Stimulated activated naive B cell treated with anti-CD40 and anti-IgM and Interleukin-4, amounts not matched to agents 10 μg/mL and 1 μg/mL and 100 μg/mL, for 72 hours (primary cell): ENCODE measurements around the gene CACNA1B.

ENCODE experiments used
- ATAC-seq, 2 donors: fragments of 150-1000 bp; cut with Tn5 transposase; replicated peaks; 2 replicates each; pipeline ENCODE4 v1.10.0; 2021; ENCODE audit warnings: moderate library complexity in 1 of 2
- DNase-seq: peaks from one replicate; pipeline ENCODE4 v3.0.0; 2021
- H3K27ac Mint-ChIP-seq: one replicate; pipeline ENCODE4 v1.8.0; 2022; ENCODE audit warnings: mild to moderate bottlenecking, mixed read lengths
- H3K27me3 Mint-ChIP-seq, 2 donors: one replicate each; pipeline ENCODE4 v1.8.0; 2022; ENCODE audit warnings: mixed read lengths in 2 of 2
- H3K36me3 Mint-ChIP-seq, 2 donors: one replicate each; pipeline ENCODE4 v1.8.0; 2022; ENCODE audit warnings: mixed read lengths in 2 of 2, mild to moderate bottlenecking in 1 of 2
- H3K4me1 Mint-ChIP-seq, 2 donors: one replicate each; pipeline ENCODE4 v1.8.0; 2022; ENCODE audit warnings: mixed read lengths in 2 of 2, mild to moderate bottlenecking in 1 of 2
- H3K4me3 Mint-ChIP-seq, 2 donors: one replicate each; pipeline ENCODE4 v1.8.0; 2022; ENCODE audit warnings: mild to moderate bottlenecking in 2 of 2, mixed read lengths in 2 of 2, moderate library complexity in 1 of 2
- H3K9me3 Mint-ChIP-seq, 2 donors: one replicate each; pipeline ENCODE4 v1.8.0; 2022; ENCODE audit warnings: mixed read lengths in 2 of 2, mild to moderate bottlenecking in 1 of 2

Gene CACNA1B

GRCh38 chr9:137977571-137978261, 100.1 kb downstream of the CACNA1B start:
- Mint-ChIP-seq H3K36me3 (no peaks in the 10 kb centered on the region), H3K4me3 (no peak overlapping the region), H3K27ac (peak overlapping the region; percentile 4), H3K4me1 (no peaks in the 10 kb centered on the region), H3K27me3 (peaks cover 23 to 27% of the 10 kb centered on the region in 2 donors), H3K9me3 (peaks cover 0 to 9% of the 10 kb centered on the region in 2 donors)
- ATAC-seq (no peak), DNase-seq (no peak)

- ATAC-seq (no peak), DNase-seq (no peak)
- Mint-ChIP-seq H3K27me3 (peaks cover 17 to 21% of the 10 kb centered on the region in 2 donors), H3K36me3 (no peaks in the 10 kb centered on the region), H3K27ac (no peak overlapping the region), H3K9me3 (peaks cover 0 to 9% of the 10 kb centered on the region in 2 donors), H3K4me3 (no peak overlapping the region), H3K4me1 (no peaks in the 10 kb centered on the region)
These were observed 100.7 kb downstream of the CACNA1B start for GRCh38 chr9:137978262-137978714.

- Mint-ChIP-seq H3K27me3 (peaks cover 23 to 24% of the 10 kb centered on the region in 2 donors), H3K36me3 (no peaks in the 10 kb centered on the region), H3K4me3 (no peak overlapping the region), H3K4me1 (no peaks in the 10 kb centered on the region), H3K9me3 (peaks cover 0 to 9% of the 10 kb centered on the region in 2 donors), H3K27ac (no peak overlapping the region)
- no peak for DNase-seq
- ATAC-seq = no peak
These were observed 104.6 kb downstream of the CACNA1B start for GRCh38 chr9:137982200-137982599.

GRCh38 chr9:137984005-137984404, 106.4 kb downstream of the CACNA1B start:
- peaks cover 0 to 6% of the 10 kb centered on the region in 2 donors for H3K9me3 Mint-ChIP-seq
- H3K27ac Mint-ChIP-seq = no peak overlapping the region
- peaks cover 30 to 33% of the 10 kb centered on the region in 2 donors for H3K27me3 Mint-ChIP-seq
- H3K4me3 Mint-ChIP-seq = no peak overlapping the region
- no peaks in the 10 kb centered on the region for H3K36me3 Mint-ChIP-seq
- DNase-seq (no peak), ATAC-seq (no peak)
- no peaks in the 10 kb centered on the region for H3K4me1 Mint-ChIP-seq

- Mint-ChIP-seq H3K4me3 (no peak overlapping the region), H3K27ac (no peak overlapping the region), H3K27me3 (peaks cover 33 to 37% of the 10 kb centered on the region in 2 donors), H3K9me3 (peaks cover 0 to 6% of the 10 kb centered on the region in 2 donors), H3K36me3 (no peaks in the 10 kb centered on the region), H3K4me1 (no peaks in the 10 kb centered on the region)
- no peak for DNase-seq
- ATAC-seq = no peak
These were observed 107.1 kb downstream of the CACNA1B start for GRCh38 chr9:137984520-137985257.

GRCh38 chr9:137985637-137986071, 108.1 kb downstream of the CACNA1B start:
- Mint-ChIP-seq H3K36me3 (no peaks in the 10 kb centered on the region), H3K4me1 (peaks cover 0 to 5% of the 10 kb centered on the region in 2 donors), H3K27ac (no peak overlapping the region), H3K4me3 (no peak overlapping the region), H3K9me3 (peaks cover 0 to 6% of the 10 kb centered on the region in 2 donors), H3K27me3 (peaks cover 34 to 45% of the 10 kb centered on the region in 2 donors)
- DNase-seq = no peak
- no peak for ATAC-seq

GRCh38 chr9:137986268-137987099, 108.9 kb downstream of the CACNA1B start:
- peaks cover 31 to 49% of the 10 kb centered on the region in 2 donors for H3K27me3 Mint-ChIP-seq
- H3K4me3 Mint-ChIP-seq = no peak overlapping the region
- no peaks in the 10 kb centered on the region for H3K36me3 Mint-ChIP-seq
- H3K4me1 Mint-ChIP-seq = peaks cover 0 to 5% of the 10 kb centered on the region in 2 donors
- DNase-seq (no peak), ATAC-seq (no peak)
- H3K27ac Mint-ChIP-seq = no peak overlapping the region
- H3K9me3 Mint-ChIP-seq = peaks cover 0 to 2% of the 10 kb centered on the region in 2 donors

- ATAC-seq = no peak
- Mint-ChIP-seq H3K27ac (no peak overlapping the region), H3K4me3 (no peak overlapping the region), H3K27me3 (peaks cover 34 to 49% of the 10 kb centered on the region in 2 donors), H3K9me3 (no peaks in the 10 kb centered on the region), H3K4me1 (peaks cover 0 to 5% of the 10 kb centered on the region in 2 donors), H3K36me3 (no peaks in the 10 kb centered on the region)
- no peak for DNase-seq
These were observed 109.9 kb downstream of the CACNA1B start for GRCh38 chr9:137987244-137988030.

- DNase-seq (no peak), ATAC-seq (no peak)
- peaks cover 37 to 54% of the 10 kb centered on the region in 2 donors for H3K27me3 Mint-ChIP-seq
- no peaks in the 10 kb centered on the region for H3K9me3 Mint-ChIP-seq
- H3K27ac Mint-ChIP-seq = no peak overlapping the region
- H3K36me3 Mint-ChIP-seq = no peaks in the 10 kb centered on the region
- no peak overlapping the region for H3K4me3 Mint-ChIP-seq
- peaks cover 0 to 5% of the 10 kb centered on the region in 2 donors for H3K4me1 Mint-ChIP-seq
These were observed 110.5 kb downstream of the CACNA1B start for GRCh38 chr9:137988051-137988450.

GRCh38 chr9:137988701-137989100, 111.1 kb downstream of the CACNA1B start:
- H3K36me3 Mint-ChIP-seq = no peaks in the 10 kb centered on the region
- no peak for ATAC-seq
- no peak overlapping the region for H3K27ac Mint-ChIP-seq
- no peak overlapping the region for H3K4me3 Mint-ChIP-seq
- DNase-seq = no peak
- no peaks in the 10 kb centered on the region for H3K9me3 Mint-ChIP-seq
- H3K4me1 Mint-ChIP-seq = peaks cover 0 to 5% of the 10 kb centered on the region in 2 donors
- H3K27me3 Mint-ChIP-seq = peaks cover 41 to 55% of the 10 kb centered on the region in 2 donors

- Mint-ChIP-seq H3K4me3 (no peak overlapping the region), H3K4me1 (peaks cover 0 to 5% of the 10 kb centered on the region in 2 donors), H3K9me3 (no peaks in the 10 kb centered on the region), H3K27ac (no peak overlapping the region), H3K36me3 (no peaks in the 10 kb centered on the region), H3K27me3 (peaks cover 42 to 55% of the 10 kb centered on the region in 2 donors)
- ATAC-seq (no peak), DNase-seq (no peak)
These were observed 111.6 kb downstream of the CACNA1B start for GRCh38 chr9:137989156-137989555.

- DNase-seq = no peak
- peaks cover 0 to 5% of the 10 kb centered on the region in 2 donors for H3K4me1 Mint-ChIP-seq
- H3K36me3 Mint-ChIP-seq = no peaks in the 10 kb centered on the region
- no peak for ATAC-seq
- H3K9me3 Mint-ChIP-seq = no peaks in the 10 kb centered on the region
- H3K27ac Mint-ChIP-seq = no peak overlapping the region
- peaks cover 42 to 60% of the 10 kb centered on the region in 2 donors for H3K27me3 Mint-ChIP-seq
- H3K4me3 Mint-ChIP-seq = no peak overlapping the region
These were observed 112.6 kb downstream of the CACNA1B start for GRCh38 chr9:137989999-137990715.
